Natural killer cell treated with Interleukin-12 subunit alpha and Interleukin-12 subunit beta and Interleukin-15 and Interleukin-18, amount 100 ng/mL, for 72 hours (primary cell): Measurements from ENCODE around the gene EYA2. TPM values are rescaled to one million over a fixed set of nuclear protein-coding genes. Genes with fewer than 3 reads are reported as not detected.

Source experiments
- ATAC-seq, 2 donors: fragments of 150-1000 bp; cut with Tn5 transposase in 1 of 2; sonication (Bioruptor Pico), chemical (Tn5 transposase) in 1 of 2; 2 replicates each; pipeline ENCODE4 v1.10.0; 2021
- DNase-seq: peaks from one replicate; pipeline ENCODE4 v3.0.0; 2022; ENCODE audit warnings: low spot score
- H3K27ac Mint-ChIP-seq, 2 donors: 1 replicate in 1 of 2; 2 replicates in 1 of 2; pipeline ENCODE4 v1.8.0; 2022; ENCODE audit warnings: mixed read lengths in 2 of 2, mild to moderate bottlenecking in 1 of 2, moderate library complexity in 1 of 2
- H3K27me3 Mint-ChIP-seq, 2 donors: 1 replicate in 1 of 2; 2 replicates in 1 of 2; pipeline ENCODE4 v1.8.0; 2022; ENCODE audit warnings: mixed read lengths in 2 of 2
- H3K36me3 Mint-ChIP-seq: one replicate; pipeline ENCODE4 v1.8.0; 2022; ENCODE audit warnings: mixed read lengths
- H3K4me1 Mint-ChIP-seq, 2 donors: 1 replicate in 1 of 2; 2 replicates in 1 of 2; pipeline ENCODE4 v1.8.0; 2022; ENCODE audit warnings: low read depth in 2 of 2, mixed read lengths in 2 of 2, mild to moderate bottlenecking in 1 of 2
- H3K4me3 Mint-ChIP-seq: one replicate; pipeline ENCODE4 v1.8.0; 2022; ENCODE audit warnings: mixed read lengths
- H3K9me3 Mint-ChIP-seq: 2 replicates; pipeline ENCODE4 v1.8.0; 2022; ENCODE audit warnings: mixed read lengths
- total RNA-seq, 2 donors: library from RNA; stranded (reverse); gene quantifications; one replicate each; pipeline ENCODE4 v1.2.3, GENCODE V29; 2022

EYA2 gene
- total RNA-seq, 2 donors from 2014 or later: 0.17 TPM; not detected in 1

GRCh38 chr20:47181056-47181862 is 286.6 kb downstream of the EYA2 start:
- Mint-ChIP-seq H3K36me3 (no peaks in the 10 kb centered on the region), H3K4me1 (peaks cover 0 to 2% of the 10 kb centered on the region in 2 donors), H3K27me3 (no peaks in the 10 kb centered on the region), H3K4me3 (no peak overlapping the region), H3K27ac (no peak overlapping the region), H3K9me3 (no peaks in the 10 kb centered on the region)
- DNase-seq: peak; percentile 56
- ATAC-seq: peak; percentile 74 to 79

- peaks cover 2 to 4% of the 10 kb centered on the region in 2 donors for H3K4me1 Mint-ChIP-seq
- DNase-seq: no peak
- no peaks in the 10 kb centered on the region for H3K36me3 Mint-ChIP-seq
- no peak overlapping the region for H3K4me3 Mint-ChIP-seq
- H3K27me3 Mint-ChIP-seq: peaks cover 2 to 3% of the 10 kb centered on the region in 2 donors
- ATAC-seq: no peak
- no peaks in the 10 kb centered on the region for H3K9me3 Mint-ChIP-seq
- no peak overlapping the region for H3K27ac Mint-ChIP-seq
Observed at GRCh38 chr20:47183367-47183766, 288.7 kb downstream of the EYA2 start.

- ATAC-seq (no peak), DNase-seq (peak; percentile 48)
- Mint-ChIP-seq H3K27me3 (peaks cover 6 to 9% of the 10 kb centered on the region in 2 donors), H3K4me1 (peaks cover 5% of the 10 kb centered on the region in 2 donors), H3K36me3 (no peaks in the 10 kb centered on the region), H3K27ac (no peak overlapping the region), H3K4me3 (no peak overlapping the region), H3K9me3 (no peaks in the 10 kb centered on the region)
Observed at GRCh38 chr20:47187450-47188195, 293.0 kb downstream of the EYA2 start.

GRCh38 chr20:47188540-47188939 is 293.9 kb downstream of the EYA2 start:
- Mint-ChIP-seq H3K4me1 (peaks cover 5% of the 10 kb centered on the region in 2 donors), H3K36me3 (no peaks in the 10 kb centered on the region), H3K9me3 (no peaks in the 10 kb centered on the region), H3K27ac (no peak overlapping the region), H3K4me3 (no peak overlapping the region), H3K27me3 (peaks cover 6 to 9% of the 10 kb centered on the region in 2 donors)
- DNase-seq (no peak), ATAC-seq (no peak)

- ATAC-seq: no peak
- H3K4me1 Mint-ChIP-seq: peaks cover 5% of the 10 kb centered on the region in 2 donors
- H3K27ac Mint-ChIP-seq: no peak overlapping the region
- no peaks in the 10 kb centered on the region for H3K36me3 Mint-ChIP-seq
- peaks cover 6 to 9% of the 10 kb centered on the region in 2 donors for H3K27me3 Mint-ChIP-seq
- H3K4me3 Mint-ChIP-seq: no peak overlapping the region
- peak; percentile 20 for DNase-seq
- H3K9me3 Mint-ChIP-seq: no peaks in the 10 kb centered on the region
Observed at GRCh38 chr20:47189060-47189459, 294.4 kb downstream of the EYA2 start.

GRCh38 chr20:47191074-47191673 is 296.5 kb downstream of the EYA2 start:
- no peak for DNase-seq
- ATAC-seq: no peak

DNA sequence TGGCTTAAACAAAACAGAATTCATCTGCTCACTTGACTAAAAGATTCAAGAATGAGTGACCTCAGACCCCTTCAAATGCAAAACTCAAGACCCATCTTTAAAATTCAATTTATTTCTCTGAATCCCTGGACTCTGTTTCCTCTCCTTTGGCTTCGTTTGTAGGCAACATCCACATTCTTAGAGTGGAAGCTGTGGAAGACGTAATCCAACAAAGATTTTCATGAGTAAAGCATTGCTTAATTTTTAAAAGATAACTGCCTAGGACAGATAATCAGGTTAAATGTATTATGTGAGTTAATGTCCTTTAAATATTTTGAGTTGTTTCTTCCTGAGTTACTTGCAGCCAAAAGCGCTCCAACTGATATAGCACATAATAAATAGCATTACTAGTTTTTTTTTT is 297.3 kb downstream of the EYA2 start:
- Mint-ChIP-seq H3K36me3 (no peaks in the 10 kb centered on the region), H3K27me3 (peaks cover 12% of the 10 kb centered on the region in 2 donors), H3K9me3 (no peaks in the 10 kb centered on the region), H3K4me3 (no peak overlapping the region), H3K4me1 (peaks cover 11 to 13% of the 10 kb centered on the region in 2 donors), H3K27ac (no peak overlapping the region)
- DNase-seq (no peak), ATAC-seq (no peak)

More at GRCh38 chr20:47191074-47191673, 296.5 kb downstream of the EYA2 start:
- Mint-ChIP-seq H3K27me3 (peaks cover 12% of the 10 kb centered on the region in 2 donors), H3K36me3 (no peaks in the 10 kb centered on the region), H3K27ac (no peak overlapping the region), H3K9me3 (no peaks in the 10 kb centered on the region), H3K4me1 (peaks cover 5 to 6% of the 10 kb centered on the region in 2 donors), H3K4me3 (no peak overlapping the region)

- Mint-ChIP-seq H3K9me3 (no peaks in the 10 kb centered on the region), H3K27me3 (peaks cover 3 to 6% of the 10 kb centered on the region in 2 donors), H3K4me1 (peaks cover 7 to 8% of the 10 kb centered on the region in 2 donors), H3K36me3 (no peaks in the 10 kb centered on the region), H3K27ac (no peak overlapping the region), H3K4me3 (no peak overlapping the region)
- no peak for DNase-seq
- ATAC-seq: no peak
Observed at GRCh38 chr20:47195573-47195972, 300.9 kb downstream of the EYA2 start.

DNA sequence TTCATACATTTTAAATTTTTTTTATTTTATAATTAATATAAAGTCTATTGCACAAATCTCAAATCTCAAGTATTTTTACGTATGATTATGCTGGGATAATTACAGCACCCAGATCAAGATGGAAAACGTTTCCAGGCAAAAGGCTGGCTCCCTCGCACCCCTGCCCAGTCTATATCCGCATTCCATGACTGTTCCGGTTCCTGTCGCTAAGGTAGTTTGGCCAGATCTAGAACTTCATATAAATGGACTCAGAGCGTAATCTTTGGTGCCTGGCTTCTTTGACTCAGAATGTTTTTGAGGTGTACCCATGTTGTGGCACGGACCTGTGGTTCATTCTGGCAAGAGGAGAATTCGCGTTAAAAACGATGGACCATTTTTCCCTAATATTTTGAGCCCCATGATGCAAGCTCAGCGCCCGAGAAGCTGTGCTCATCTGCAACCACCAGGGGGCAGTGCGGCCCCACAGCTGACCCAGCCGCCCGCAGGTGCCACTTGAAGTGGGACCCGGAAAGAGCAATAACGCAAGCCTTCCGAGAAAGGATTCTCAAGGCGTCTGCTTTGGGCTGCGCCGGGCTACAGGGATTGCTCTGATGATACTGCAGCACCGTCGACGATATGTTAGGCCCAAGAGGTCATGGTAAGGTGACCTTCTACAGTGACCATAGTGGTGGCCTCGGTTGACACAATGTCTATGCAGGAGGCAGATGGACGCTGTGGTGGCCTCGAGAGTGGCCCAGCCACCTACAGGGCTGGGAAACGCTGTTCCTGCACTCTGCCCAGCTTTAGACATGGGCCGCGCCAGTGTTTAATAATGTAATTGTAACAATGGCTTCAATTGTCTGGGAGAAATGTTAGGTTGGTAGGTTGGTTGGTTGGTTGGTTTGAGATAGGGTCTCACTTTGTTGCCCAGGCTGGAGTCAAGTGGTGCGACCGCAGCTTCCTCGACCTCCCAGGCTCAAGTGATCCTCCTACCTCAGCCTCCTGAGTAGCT is 301.7 kb downstream of the EYA2 start:
- Mint-ChIP-seq H3K27ac (no peak overlapping the region), H3K4me3 (no peak overlapping the region), H3K9me3 (no peaks in the 10 kb centered on the region)

DNA sequence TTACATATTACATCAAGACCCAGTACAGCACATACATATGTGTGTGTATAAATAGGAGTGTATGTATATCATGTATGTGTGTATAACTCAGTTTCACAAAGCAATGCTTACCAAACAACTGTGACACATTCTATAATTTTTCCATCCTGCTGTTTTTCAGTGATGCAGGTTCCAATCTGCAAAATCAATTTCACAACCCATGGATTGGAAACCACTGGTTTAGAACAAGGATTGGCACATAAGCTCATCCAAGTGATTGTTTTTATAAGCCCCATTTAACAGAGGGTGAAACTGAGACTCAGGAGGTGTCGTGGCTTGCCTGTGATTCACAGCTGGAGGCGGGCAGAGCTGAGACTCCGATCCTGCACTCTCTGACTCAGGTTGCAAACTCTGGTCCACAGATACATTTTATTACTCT is 303.6 kb downstream of the EYA2 start:
- Mint-ChIP-seq H3K36me3 (no peaks in the 10 kb centered on the region), H3K27me3 (peaks cover 3 to 6% of the 10 kb centered on the region in 2 donors), H3K4me1 (peaks cover 7 to 8% of the 10 kb centered on the region in 2 donors), H3K27ac (no peak overlapping the region), H3K4me3 (no peak overlapping the region), H3K9me3 (no peaks in the 10 kb centered on the region)
- ATAC-seq (peak in 1 of 2 donors; percentile 54), DNase-seq (no peak)

More for the DNA sequence above, 301.7 kb downstream of the EYA2 start:
- peaks cover 3 to 6% of the 10 kb centered on the region in 2 donors for H3K27me3 Mint-ChIP-seq
- peak; percentile 77 to 79 for ATAC-seq
- H3K36me3 Mint-ChIP-seq: no peaks in the 10 kb centered on the region
- peaks cover 7 to 8% of the 10 kb centered on the region in 2 donors for H3K4me1 Mint-ChIP-seq
- peak; percentile 84 for DNase-seq

DNA sequence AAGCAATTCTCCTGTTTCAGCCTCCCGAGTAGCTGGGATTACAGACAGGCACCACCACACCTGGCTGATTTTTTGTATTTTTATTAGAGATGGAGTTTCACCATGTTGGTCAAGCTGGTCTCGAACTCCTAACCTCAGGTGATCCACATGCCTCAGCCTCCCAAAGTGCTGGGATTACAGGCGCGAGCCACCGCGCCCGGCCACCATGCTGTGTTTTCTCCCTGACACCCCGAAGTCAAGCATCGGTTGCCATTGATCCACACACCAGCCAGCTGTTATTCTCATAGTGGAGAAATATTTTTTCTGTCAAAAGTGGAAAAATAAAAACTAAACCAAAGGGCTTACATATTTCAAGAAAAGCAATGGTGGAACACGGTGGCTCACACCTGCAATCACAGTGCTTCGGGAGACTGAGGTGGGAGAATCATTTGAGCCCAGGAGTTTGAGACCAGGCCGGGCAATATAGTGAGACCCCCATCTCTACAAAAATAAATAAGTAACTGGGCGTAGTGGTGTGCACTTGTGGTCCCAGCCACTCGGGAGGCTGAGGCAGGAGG is 304.4 kb downstream of the EYA2 start:
- Mint-ChIP-seq H3K9me3 (no peaks in the 10 kb centered on the region), H3K27me3 (peaks cover 3 to 6% of the 10 kb centered on the region in 2 donors), H3K4me3 (no peak overlapping the region), H3K36me3 (no peaks in the 10 kb centered on the region), H3K27ac (no peak overlapping the region), H3K4me1 (peaks cover 7 to 8% of the 10 kb centered on the region in 2 donors)
- DNase-seq (no peak), ATAC-seq (no peak)

- Mint-ChIP-seq H3K27ac (no peak overlapping the region), H3K27me3 (no peaks in the 10 kb centered on the region), H3K36me3 (no peaks in the 10 kb centered on the region), H3K4me1 (peaks cover 6 to 7% of the 10 kb centered on the region in 2 donors), H3K9me3 (no peaks in the 10 kb centered on the region), H3K4me3 (no peak overlapping the region)
- DNase-seq (no peak), ATAC-seq (no peak)
Observed at GRCh38 chr20:47201074-47201730, 306.6 kb downstream of the EYA2 start.
